BLaER1 (cell line): ENCODE results near the gene PIK3C3.

Experiments used
- H3K27ac ChIP-seq: shearing (Covaris generic); formaldehyde crosslinking; 2 replicates; pipeline ENCODE4 v1.8.1; 2022
- H3K27me3 ChIP-seq: shearing (Covaris generic); formaldehyde crosslinking; 2 replicates; pipeline ENCODE4 v1.8.1; 2022
- H3K36me3 ChIP-seq: shearing (Covaris generic); formaldehyde crosslinking; 2 replicates; pipeline ENCODE4 v1.8.1; 2022
- H3K4me1 ChIP-seq: shearing (Covaris generic); formaldehyde crosslinking; 2 replicates; pipeline ENCODE4 v1.8.1; 2022
- H3K4me2 ChIP-seq: shearing (Covaris generic); formaldehyde crosslinking; 2 replicates; pipeline ENCODE4 v1.8.1; 2022
- H3K4me3 ChIP-seq: shearing (Covaris generic); formaldehyde crosslinking; 2 replicates; pipeline ENCODE4 v1.8.1; 2022
- H3K9ac ChIP-seq: shearing (Covaris generic); formaldehyde crosslinking; 2 replicates; pipeline ENCODE4 v1.8.1; 2022
- H3K9me3 ChIP-seq: shearing (Covaris generic); formaldehyde crosslinking; 2 replicates; pipeline ENCODE4 v1.8.1; 2022
- H4K20me1 ChIP-seq: shearing (Covaris generic); formaldehyde crosslinking; 2 replicates; pipeline ENCODE4 v1.8.1; 2022
- Cebpa-rat ChIP-seq: shearing (Covaris generic); IDR thresholded peaks from 2 replicates; pipeline ENCODE4 v1.8.1; 2022

PIK3C3 gene

GRCh38 chr18:42131930-42132244 lies 176.9 kb downstream of the PIK3C3 start:
- H3K4me1 ChIP-seq: no peaks in the 10 kb centered on the region
- no peak overlapping the region for H3K4me3 ChIP-seq
- no peaks in the 10 kb centered on the region for H3K27me3 ChIP-seq
- H3K9me3 ChIP-seq: no peaks in the 10 kb centered on the region
- no peak overlapping the region for H3K4me2 ChIP-seq
- H3K36me3 ChIP-seq: no peaks in the 10 kb centered on the region
- H3K9ac ChIP-seq: no peak overlapping the region
- TF ChIP-seq Cebpa-rat: no peak
- H4K20me1 ChIP-seq: no peaks in the 10 kb centered on the region
- no peak overlapping the region for H3K27ac ChIP-seq
